HG03565 (cell line): ENCODE results near the gene RBM34.
"Not testable (repeated sequence)": the region's sequence is repeated elsewhere in the genome, so short reads cannot be mapped to it uniquely, and the experiment has no call there.

Experiments used
- ATAC-seq: cut with Tn5 transposase; IDR thresholded peaks from one replicate; pipeline ENCODE4 v1.9.1; 2021; ENCODE audit warnings: mild to moderate bottlenecking, moderate library complexity; ENCODE audit not compliant: unreplicated experiment

The RBM34 gene, protein sequence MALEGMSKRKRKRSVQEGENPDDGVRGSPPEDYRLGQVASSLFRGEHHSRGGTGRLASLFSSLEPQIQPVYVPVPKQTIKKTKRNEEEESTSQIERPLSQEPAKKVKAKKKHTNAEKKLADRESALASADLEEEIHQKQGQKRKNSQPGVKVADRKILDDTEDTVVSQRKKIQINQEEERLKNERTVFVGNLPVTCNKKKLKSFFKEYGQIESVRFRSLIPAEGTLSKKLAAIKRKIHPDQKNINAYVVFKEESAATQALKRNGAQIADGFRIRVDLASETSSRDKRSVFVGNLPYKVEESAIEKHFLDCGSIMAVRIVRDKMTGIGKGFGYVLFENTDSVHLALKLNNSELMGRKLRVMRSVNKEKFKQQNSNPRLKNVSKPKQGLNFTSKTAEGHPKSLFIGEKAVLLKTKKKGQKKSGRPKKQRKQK

DNA sequence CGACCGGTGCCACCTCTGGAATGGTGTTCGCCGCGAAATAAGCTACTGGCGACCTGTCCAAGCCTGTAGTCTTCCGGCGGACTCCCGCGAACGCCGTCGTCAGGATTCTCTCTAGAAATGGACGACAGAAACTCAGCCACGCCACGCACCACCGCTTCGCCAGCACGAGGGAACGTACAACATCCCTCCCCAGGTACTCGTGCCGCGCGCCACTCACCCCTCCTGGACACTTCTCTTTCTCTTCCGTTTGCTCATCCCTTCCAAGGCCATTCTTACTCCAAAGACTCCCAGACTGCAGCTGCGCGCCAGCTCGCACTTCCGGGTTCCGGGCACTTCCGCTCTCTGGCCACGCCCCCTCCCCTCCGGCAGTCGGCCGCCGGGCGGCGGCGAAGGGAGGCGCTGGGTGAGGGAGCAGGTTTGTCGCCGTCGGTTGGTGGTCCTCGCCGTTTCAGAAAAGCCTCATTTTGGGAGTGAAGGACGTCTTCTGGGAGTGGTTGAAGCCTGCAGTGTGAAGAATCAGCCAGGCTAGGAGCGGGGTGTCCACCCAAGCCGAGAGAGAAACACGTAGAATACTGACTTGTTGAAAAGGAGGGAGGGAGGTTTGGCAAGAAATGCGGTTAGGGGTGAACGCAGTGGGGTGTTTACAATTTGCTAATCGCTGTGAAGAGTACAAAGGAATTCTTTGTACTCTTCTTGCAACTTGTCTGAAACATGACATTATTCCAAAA, at the start of gene RBM34:
Gene RBM34, minus strand, starts transcription at position 294 of the 728 bp plus-strand sequence. Its CDS starts 24 bp downstream, at position 270.
- peak; percentile 84 for ATAC-seq

DNA sequence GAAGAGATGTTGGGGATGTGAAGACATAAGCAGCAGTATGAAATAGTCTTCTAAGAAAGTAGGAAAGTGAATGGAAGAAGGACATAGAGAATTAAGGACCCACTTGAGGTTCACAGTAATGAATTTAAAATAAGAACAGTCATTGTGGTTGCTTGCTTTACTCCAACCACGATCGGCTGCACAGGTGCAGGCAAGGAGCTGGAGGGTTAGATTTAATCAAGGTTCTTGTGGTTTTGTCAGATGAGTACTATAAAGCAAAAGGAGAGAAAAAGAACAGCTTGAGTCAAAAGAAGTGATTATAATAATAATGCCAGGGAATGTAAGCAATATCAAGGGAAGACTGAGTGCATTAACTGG, 46.1 kb upstream of the RBM34 start:
- ATAC-seq: no peak

DNA sequence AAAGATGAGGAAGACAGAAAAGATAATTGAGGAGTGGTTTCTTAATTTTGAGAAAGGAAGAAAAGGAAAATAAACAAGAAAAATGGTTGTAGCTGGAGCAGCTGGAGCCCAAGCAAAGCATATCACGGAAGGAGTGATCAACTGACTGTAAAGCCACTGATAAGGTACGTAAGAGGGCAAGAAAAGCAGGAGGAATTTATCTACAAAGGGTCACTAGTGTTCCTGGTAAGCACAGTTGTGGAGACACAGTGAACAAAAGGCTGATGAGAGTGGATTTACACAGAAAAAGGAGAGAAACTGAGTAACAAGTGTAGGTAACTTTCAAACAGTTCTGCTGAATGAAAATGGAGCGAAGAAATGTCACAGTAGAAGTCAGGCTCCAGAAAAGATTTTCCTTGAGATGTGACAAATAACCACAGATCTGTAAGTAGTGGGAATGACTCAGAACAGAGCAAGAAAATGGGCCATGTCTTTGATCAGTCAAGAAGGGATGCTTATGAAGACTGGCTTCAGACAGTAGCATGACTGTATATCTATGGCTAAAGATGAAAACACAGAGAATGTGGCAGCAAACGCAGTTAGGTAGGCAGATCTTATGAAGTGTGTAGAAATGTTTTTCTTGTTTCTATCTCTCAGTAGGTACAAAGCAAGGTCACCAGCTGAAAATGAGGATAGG, 45.6 kb upstream of the RBM34 start:
- ATAC-seq: no peak

DNA sequence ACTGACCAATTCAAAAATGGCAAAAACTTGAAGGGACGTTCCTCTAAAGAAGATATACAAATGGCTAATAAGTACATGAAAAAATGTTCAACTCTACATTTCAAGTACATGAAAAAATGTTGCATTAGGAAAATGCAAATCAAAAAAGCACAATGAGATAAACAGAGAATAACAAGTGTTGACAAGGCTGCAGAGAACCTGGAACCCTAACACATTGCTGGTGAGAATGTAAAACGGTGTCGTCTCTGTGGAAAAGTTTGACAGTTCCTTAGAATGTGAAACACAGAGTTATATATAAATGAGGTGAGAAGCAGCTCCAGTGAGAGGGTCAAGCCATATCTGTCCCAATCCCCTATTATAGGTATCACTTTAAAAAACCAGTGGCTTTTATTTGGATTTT, 44.6 kb upstream of the RBM34 start:
- no peak for ATAC-seq

DNA sequence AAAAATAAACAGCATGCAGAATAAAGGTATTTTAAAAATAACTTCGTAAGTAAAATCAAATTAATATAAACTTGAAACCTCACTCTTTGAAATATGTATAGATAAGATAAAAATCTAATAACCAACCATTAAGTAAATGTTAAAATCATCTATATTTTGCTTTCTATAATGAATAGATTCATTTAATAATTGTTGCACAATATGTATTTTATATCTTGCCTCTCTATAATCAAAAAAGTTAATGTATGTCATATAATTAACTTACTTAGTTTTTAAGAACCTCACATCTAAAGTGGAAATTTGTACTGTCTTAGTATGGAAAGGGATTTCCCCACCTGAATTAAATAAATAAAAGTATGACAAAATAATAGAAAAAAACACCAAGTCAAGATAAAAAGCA, 42.4 kb upstream of the RBM34 start:
- no peak for ATAC-seq

DNA sequence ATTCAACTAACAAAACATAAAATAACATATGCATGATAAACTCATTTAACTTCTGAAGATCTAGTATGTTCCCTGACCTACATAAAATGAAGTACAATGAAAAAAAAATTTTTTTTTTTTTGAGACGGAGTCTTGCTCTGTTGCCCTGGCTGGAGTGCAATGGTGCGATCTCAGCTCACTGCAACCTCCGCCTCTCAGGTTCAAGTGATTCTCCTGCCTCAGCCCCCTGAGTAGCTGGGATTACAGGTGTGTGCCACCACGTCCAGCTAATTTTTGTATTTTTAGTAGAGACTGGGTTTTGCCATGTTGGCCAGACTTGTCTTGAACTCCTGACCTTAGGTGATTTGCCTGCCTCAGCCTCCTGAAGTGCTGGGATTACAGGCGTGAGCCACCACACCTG, 41.4 kb upstream of the RBM34 start:
- ATAC-seq: not testable (repeated sequence)

DNA sequence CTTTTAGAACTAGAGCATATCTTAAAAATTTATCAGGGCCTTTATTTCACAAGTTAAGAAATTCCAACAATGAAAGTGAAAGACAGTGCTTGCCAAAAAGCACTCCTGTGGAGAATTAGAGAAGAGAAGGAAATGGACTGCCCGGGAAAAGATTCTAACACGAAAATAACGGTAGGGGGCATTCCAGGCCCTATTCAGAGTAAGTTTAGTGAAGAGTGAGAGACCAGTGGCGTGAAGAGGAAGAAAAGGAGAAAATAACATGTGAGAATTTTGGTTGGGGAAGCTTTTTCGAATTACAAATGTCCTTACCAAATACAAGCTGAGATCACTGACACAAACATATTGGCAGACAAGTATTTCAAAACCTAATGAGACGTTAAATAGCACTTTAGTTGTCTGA, 38.4 kb upstream of the RBM34 start:
- no peak for ATAC-seq

DNA sequence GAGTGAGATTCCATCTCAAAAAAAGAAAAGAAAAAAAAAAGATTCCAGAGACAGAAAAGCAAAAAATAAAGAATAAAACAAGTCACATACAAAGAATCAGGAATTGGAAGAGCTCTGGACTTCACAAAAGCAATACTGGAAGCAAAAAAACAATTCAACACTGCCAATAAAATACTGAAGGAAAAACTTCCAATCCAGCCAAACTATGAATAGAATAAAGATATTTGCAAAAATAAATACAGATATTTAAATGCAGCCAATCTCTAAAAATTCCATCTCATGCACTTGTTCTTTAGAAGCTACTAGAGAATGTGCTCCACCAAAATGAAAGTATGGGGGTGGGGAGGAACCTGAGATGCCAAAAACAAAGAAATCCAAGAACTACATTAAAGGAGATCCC, 29.4 kb upstream of the RBM34 start:
- ATAC-seq: no peak

DNA sequence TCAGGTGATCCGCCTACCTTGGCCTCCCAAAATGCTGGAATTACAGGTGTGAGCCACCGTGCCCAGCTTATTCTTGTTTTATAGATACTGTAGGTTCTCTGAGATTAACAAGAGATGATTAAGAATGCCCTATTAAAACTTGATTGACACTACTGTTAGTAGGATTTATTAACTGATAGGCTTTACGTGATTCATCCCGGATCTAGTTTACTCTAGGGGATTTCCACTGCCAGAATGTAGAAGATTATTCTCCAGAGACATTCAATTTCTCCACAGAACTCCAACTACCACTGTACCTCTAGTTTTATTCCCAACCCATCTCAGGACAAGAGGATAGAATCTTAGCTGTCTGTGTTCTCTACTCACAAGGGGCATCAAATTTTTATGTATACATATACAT, 26.3 kb upstream of the RBM34 start:
- no peak for ATAC-seq

DNA sequence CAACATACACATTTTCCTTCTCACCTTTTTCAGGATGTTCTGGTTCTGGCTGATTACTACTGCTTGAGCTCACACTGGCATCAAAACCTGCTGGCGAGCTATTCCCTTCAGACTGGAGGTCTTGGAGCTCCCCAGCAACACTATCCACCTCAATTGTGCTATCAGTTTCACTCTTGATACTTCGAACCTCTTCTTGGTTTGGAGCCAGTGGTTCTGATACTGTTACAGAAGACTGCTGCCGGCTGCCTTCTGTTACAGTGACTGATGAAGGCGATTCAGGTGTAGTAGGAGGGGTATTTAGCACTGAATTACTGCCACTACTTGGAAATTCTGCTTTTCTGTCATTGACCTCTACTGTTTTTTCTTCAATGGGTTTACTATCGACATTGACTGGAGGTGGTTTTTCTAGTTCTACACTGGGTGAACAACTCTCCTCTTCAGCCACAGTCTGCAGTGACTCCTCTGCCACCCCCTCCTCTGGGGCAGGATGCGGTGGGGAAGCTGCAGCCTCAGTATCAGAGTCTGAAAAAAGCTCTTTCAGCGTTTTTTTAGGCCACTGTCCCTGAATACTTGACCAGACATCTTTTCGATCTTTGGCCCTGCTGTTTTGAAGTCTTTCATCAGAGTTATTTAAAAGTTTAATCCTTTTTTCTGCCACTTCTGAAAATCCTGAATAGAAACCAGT, 20.7 kb upstream of the RBM34 start:
- ATAC-seq: no peak

DNA sequence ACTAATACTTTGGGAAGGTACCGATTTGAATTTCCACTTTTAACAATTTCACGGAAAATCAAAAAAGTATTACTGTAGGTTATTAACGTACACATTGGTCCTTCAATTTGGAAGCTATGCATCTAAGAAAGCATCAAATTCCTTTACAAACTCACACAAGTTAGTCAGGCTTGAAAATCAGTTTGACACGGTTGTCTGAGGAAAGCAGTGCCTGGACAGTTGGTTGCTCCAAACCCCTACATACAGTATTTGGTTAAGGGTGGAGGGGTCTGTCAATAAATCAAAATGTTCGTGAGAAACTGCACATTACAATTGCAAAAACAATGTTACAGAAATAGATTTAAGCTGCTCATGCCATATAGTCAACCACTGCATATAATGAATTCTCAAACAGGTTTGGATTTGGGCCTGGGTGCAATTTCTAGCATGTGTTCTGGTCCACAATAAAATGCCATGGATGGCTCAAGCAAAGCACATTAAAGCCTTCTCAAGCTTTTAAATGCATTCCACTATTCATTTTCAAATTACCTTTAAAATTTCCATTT, 19.9 kb upstream of the RBM34 start:
- no peak for ATAC-seq

DNA sequence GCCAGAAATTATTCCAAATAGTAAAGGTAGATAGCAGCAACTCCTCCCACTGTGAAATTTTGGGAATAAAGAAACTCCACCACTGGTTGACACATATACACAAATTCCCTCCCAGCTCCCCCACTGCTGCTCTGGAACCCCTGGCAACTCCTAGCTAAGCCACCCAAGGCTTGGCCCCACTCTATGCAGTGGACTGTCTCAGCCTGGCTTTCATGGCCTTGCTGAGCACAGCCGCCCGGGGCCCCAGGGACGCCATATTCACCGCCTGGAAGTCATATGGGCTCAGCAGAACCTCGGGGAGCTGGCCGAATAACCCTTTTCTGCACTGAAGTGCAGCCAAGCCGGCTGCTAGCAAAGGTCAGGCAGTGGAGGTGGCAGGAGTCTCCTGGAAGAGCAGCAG, 15.4 kb upstream of the RBM34 start:
- ATAC-seq: no peak

DNA sequence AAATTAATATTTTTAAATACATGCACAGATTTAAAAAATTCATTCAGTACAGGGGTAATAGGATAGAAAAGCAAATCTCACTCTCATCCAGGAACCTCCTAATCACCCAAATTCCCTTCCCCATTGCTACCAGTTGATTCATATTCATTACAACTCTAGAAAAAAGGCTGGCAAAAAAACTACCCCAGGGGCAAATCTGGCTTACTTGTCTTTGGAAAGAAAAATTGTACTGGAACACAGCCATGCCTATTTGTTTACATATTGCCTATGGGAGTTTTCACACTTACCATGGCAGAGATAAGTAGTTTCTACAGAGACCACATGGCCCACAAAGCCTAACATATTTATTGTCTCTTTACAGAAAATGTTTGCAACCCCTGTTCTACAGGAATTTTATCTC, 8.9 kb upstream of the RBM34 start:
- ATAC-seq: no peak

DNA sequence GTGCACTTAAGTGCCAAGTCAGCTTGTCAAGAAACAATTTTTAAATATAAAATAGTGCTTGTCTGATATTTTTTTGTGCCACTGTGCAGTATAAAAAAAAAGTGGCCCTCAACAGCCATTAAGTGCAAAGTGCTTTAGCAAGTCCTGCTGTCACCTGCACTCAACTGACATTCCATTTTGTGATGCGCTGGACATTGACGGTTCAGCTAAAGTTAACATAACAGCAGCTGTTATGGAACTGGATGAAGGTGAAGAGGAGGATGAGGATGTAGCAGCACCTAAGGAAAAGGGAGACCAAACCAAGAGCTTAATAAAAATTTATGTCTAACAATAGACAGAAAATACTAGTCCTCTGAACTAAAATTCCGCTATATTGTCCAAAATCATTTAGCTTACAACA, 7.3 kb upstream of the RBM34 start:
- no peak for ATAC-seq

DNA sequence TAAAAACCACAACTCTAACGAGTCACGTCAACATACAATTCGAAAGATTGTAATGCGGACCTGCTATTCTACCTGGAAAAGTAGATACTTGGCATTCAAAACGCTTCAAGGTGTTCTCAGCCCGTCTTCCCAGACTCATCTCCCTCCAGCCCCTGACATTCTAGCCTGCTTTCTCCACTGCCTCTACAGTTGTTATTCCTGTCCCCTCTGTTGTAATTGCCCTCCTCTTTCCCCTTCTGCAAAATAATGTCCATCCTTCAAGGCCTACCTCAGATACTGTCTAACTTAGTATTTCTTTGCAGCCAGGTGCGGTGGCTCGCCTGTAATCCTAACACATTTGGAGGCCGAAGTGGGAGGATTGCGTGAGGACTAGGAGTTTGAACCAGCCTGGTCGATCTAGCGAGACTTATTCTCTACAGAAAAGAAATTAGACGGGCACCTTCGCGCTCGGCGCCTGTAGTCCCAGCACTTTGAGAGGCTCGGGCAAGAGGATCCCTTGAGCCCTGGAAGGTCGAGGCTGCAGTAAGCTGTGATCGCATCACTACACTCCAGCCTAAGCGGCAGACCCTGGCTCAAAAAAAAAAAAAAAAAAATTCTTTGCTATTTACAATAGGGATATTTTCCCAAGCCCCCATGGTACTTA, 756 bp upstream of the RBM34 start:
- ATAC-seq: no peak

DNA sequence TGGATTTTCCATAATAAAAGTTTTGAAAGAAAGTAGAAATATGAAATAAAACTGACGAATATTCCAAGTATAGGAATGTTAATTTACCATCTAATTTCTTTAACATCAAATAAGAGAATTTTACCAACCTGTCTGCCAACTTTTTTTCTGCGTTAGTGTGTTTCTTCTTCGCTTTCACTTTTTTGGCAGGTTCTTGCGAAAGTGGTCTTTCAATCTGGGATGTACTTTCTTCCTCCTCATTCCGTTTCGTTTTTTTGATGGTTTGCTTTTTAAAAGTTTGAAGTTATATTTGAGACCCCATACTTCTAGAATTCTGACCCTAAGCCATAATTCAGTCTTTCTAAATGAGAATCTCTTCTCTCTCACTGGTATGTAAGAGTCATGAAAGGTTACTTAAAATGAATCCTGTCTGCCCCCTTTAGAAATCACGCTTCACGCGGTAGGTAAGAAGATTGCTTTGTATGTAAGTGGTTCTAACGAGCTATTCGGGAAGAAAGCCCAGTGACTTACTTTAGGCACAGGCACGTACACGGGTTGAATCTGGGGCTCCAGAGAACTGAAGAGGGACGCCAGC, 580 bp downstream of the RBM34 start:
- peak; percentile 16 for ATAC-seq

DNA sequence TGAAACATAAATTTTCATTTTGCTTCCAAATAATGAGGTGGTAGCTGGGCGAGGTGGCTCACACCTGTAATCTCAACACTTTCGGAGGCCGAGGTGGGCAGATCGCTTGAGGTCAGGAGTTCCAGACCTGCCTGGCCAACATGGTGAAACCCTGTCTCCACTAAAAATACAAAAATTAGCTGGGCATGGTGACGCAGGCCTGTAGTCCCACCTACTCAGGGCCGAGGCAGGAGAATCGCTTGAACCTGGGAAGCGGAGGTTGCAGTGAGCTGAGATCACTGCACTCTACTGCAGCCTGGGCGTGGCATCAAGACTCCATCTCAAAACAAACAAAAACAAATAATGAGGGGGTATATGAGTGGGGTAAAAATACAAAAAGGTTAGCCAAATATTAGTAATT, 1.1 kb downstream of the RBM34 start:
- ATAC-seq: not testable (repeated sequence)

DNA sequence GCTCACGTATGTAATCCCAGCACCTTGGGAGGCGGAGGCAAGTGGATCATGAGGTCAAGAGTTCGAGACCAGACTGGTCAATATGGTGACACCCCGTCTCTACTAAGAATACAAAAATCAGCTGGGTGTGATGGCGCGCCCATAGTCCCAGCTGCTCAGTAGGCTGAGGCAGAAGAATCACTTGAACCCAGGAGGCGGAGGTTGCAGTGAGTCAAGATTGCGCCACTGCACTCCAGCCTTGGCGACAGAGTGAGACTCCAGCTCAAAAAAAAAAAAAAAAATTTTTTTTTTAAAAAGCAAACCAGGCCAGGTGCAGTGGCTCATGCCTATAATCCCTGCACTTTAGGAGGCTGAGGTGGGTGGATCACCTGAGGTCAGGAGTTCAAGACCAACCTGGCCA, 1.8 kb downstream of the RBM34 start:
- not testable (repeated sequence) for ATAC-seq

DNA sequence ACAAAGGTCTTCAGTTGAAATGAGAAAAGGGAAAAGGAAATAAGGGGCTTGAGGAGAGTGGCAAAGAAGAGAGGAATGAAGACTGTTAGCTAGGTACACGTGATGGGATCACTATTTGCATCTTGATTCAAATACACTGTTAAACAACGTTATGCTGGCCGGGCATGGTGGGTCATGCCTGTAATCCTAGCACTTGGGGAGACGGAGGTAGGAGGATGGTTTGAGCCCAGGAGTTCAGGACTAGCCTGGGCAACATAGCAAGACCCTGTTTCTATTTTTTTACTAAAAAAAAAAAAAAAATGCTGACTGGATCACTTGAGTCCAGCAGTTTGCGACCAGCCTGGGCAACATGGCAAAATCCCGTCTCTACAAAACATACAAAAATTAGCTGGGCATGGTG, 2.4 kb downstream of the RBM34 start:
- ATAC-seq: no peak

DNA sequence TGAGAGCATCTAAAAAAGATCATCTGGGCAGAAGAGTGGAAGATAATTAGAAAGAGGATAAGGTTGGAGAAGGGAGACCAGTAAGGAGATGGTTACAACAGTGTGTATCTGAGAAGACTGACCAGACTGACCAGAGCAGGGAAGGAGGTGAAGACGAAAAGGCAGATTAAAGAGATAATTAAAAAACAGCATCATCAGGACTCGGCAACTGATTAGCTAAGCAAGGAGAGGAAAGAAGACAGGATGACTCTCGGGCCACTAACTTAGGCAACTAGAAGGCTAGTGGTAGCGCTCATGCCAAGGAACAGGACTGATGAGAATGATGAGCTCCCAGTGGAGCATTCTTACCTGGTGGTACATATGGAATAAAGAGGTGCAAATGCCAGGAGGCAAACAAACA, 3.9 kb downstream of the RBM34 start:
- no peak for ATAC-seq
